ENCODE data around the gene OR11G2. TPM values are rescaled to one million over a fixed set of nuclear protein-coding genes. Genes with fewer than 3 reads are reported as not detected.

Gene OR11G2
- total RNA-seq, 6 donors from 2014 or later, result not detected

GRCh38 chr14:20247646-20248246, 57.0 kb downstream of the OR11G2 start:
- H3K4me1 ChIP-seq, result no peaks in the 10 kb centered on the region
- no peaks in the 10 kb centered on the region for H3K36me3 ChIP-seq
- peaks cover 0 to 5% (median 1%) of the 10 kb centered on the region in 4 donors for H3K9me3 ChIP-seq
- no peak for ATAC-seq (ENCODE audit: low FRiP score in 2 of 2)
- no peak overlapping the region for H3K27ac ChIP-seq
- H3K4me3 ChIP-seq, result no peak overlapping the region
- H3K27me3 ChIP-seq, result no peaks in the 10 kb centered on the region
- DNase-seq, result no peak
- WGBS, 2 donors, result 65 to 76% methylated on average over 3 of the region's 3 CpGs
- TF ChIP-seq CTCF (IDR thresholded peaks at IDR 0.05), result no peak
- no peak for TF ChIP-seq EP300 (IDR thresholded peaks at IDR 0.05)
- no peak for TF ChIP-seq POLR2A (IDR thresholded peaks at IDR 0.05)
- no peak for TF ChIP-seq POLR2AphosphoS5 (IDR thresholded peaks at IDR 0.05)

Small RNA genes within 50 kb of the gene (small RNA-seq; reads per million reads assigned to genes)
- gene GTF2IP22, result 0 reads per million in 4 donors

Other genes starting within 250 kb of the OR11G2 start
- gene OR4K15, start 215.3 kb upstream of the OR11G2 start, total RNA-seq, result not detected
- gene OR4Q2, start 188.7 kb upstream of the OR11G2 start, total RNA-seq, result not detected
- gene OR4K14, start 171.6 kb upstream of the OR11G2 start, total RNA-seq, result not detected
- not detected for gene OR4K13, start 154.9 kb upstream of the OR11G2 start, total RNA-seq
- not detected for gene OR4L1, start 130.9 kb upstream of the OR11G2 start, total RNA-seq
- not detected for gene OR4K17, start 80.2 kb upstream of the OR11G2 start, total RNA-seq
- not detected for gene OR4N5, start 52.1 kb upstream of the OR11G2 start, total RNA-seq
- gene OR11H6, start 32.8 kb downstream of the OR11G2 start, total RNA-seq, result not detected
- gene OR11H7, start 38.1 kb downstream of the OR11G2 start, total RNA-seq, result not detected
- gene OR11H4, start 48.4 kb downstream of the OR11G2 start, total RNA-seq, result not detected
- gene TTC5, start 115.1 kb downstream of the OR11G2 start, total RNA-seq, result 10 to 100 TPM in 4 of 6 donors, 1 to 10 TPM in 2; 8.1 to 28.4 (median 17.7) TPM
- 10 to 100 TPM; 27.1 to 50.5 (median 44.7) TPM for gene CCNB1IP1, start 142.4 kb downstream of the OR11G2 start, total RNA-seq
- 10 to 100 TPM; 11.6 to 31.4 (median 17.6) TPM for gene PARP2, start 152.7 kb downstream of the OR11G2 start, total RNA-seq
- 10 to 100 TPM; 23.3 to 97.4 (median 39.6) TPM for gene TEP1, start 222.6 kb downstream of the OR11G2 start, total RNA-seq
- under 1 TPM in 3 of 6 donors, not detected in 3; 0.22 to 0.60 (median 0.24) TPM for gene KLHL33, start 245.3 kb downstream of the OR11G2 start, total RNA-seq

Measured in upper lobe of left lung (tissue), 6 donors.